GM06990 (cell line): ENCODE data around the gene PNPLA1.

Source experiments
- DNase-seq: peaks from one replicate; pipeline ENCODE4 v3.0.0-alpha.2; 2011; ENCODE audit not compliant: insufficient read length; ENCODE audit errors: extremely low read depth
- H3K27me3 ChIP-seq: replicated peaks from 2 replicates; pipeline ENCODE4 v1.6.0; 2011; ENCODE audit warnings: low read length; ENCODE audit not compliant: control insufficient read depth, insufficient read depth
- H3K36me3 ChIP-seq: 2 replicates; pipeline ENCODE4 v1.5.1; 2011; ENCODE audit warnings: low read length; ENCODE audit not compliant: control insufficient read depth, insufficient read depth
- H3K4me3 ChIP-seq: replicated peaks from 2 replicates; pipeline ENCODE4 v1.5.1; 2011; ENCODE audit warnings: low read depth, mild to moderate bottlenecking, control low read depth, low read length
- CTCF ChIP-seq: IDR thresholded peaks from 2 replicates; pipeline ENCODE4 v1.5.1; 2011; ENCODE audit warnings: low read length, control low read depth, mild to moderate bottlenecking, inconsistent platforms; ENCODE audit not compliant: insufficient read depth, poor library complexity, severe bottlenecking

Gene PNPLA1

GRCh38 chr6:36345681-36346466 lies 76.0 kb downstream of the PNPLA1 start:
- H3K36me3 ChIP-seq: no peaks in the 10 kb centered on the region
- H3K27me3 ChIP-seq: no peaks in the 10 kb centered on the region
- no peak for TF ChIP-seq CTCF
- DNase-seq: no peak
- no peak overlapping the region for H3K4me3 ChIP-seq

- no peaks in the 10 kb centered on the region for H3K36me3 ChIP-seq
- H3K4me3 ChIP-seq: no peak overlapping the region
- no peaks in the 10 kb centered on the region for H3K27me3 ChIP-seq
- DNase-seq: no peak
- TF ChIP-seq CTCF: no peak
Observed at GRCh38 chr6:36346486-36347273, 76.8 kb downstream of the PNPLA1 start.

DNA sequence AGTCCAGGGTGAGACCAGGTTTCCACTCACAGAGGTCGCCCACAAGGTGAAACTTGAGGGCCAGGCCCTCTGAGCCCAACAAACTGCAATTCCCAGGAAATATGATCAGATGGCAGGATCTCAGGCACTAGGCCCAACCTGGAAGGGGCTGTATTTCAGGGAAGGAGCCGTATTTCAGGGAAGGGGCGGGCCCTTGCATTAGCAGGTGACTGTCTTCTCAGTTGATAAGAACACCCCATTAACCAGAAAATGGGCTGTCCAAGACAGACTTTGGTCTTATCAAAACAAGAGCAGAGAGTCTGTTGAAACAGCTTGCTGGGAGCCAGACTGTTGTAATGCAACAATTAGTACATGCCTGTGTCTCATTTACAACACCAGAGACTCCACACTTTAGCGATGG lies 77.8 kb downstream of the PNPLA1 start:
- no peak overlapping the region for H3K4me3 ChIP-seq

DNA sequence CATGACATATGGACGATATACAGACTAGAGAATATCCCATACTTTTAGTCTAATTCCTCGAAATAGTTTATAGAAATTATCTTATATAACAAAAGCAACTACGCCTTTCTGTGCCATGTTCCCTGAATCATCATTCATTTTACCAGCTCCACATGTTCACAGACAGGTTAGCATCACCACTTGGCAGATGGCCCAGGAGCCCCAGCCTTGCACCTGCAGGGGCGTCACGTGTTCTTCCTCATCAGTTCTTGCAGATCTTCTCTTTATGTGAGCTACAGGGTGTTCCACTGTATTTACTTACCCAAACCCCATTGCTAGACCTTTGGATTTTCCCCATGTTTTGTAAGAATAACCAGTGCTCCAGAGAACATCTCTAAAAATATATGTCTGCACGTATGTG lies 79.4 kb downstream of the PNPLA1 start:
- Histone ChIP-seq H3K4me3 (no peak overlapping the region), H3K27me3 (no peaks in the 10 kb centered on the region), H3K36me3 (no peaks in the 10 kb centered on the region)
- TF ChIP-seq CTCF: no peak
- DNase-seq: no peak

More for the DNA sequence above, 77.8 kb downstream of the PNPLA1 start:
- no peaks in the 10 kb centered on the region for H3K27me3 ChIP-seq
- H3K36me3 ChIP-seq: no peaks in the 10 kb centered on the region
- TF ChIP-seq CTCF: no peak
- no peak for DNase-seq

- TF ChIP-seq CTCF: no peak
- Histone ChIP-seq H3K27me3 (no peaks in the 10 kb centered on the region), H3K4me3 (no peak overlapping the region), H3K36me3 (no peaks in the 10 kb centered on the region)
- DNase-seq: no peak
Observed at GRCh38 chr6:36350082-36350481, 80.2 kb downstream of the PNPLA1 start.
